Activated T-helper 1 cell treated with Interleukin-2 at 50 U/mL for 16 hours (primary cell): ENCODE data around the gene CAMK1G.

ENCODE experiments used
- DNase-seq: peaks from one replicate; pipeline ENCODE4 v3.0.0-alpha.2; 2020; ENCODE audit warnings: low read depth

Gene CAMK1G

DNA sequence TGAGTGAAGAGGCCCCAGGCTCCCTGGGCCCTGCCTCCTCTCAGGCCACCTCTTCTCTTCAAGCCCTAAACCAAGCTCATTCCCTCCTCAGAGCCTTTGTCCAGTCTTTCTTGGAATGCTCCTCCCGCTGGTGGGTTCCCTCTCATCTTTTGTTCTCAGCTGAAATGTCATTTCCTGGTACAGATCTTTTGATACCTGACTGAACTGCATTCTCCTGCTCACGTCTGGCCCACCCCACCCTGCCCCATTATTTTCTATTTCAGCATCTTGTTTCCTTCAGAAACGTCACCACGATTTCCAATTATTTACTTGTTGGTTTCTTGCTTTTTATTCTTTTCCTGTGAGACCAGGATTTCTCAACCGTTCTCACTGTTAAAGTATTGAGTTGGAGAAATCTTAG lies 52.3 kb downstream of the CAMK1G start:
- DNase-seq: no peak

DNA sequence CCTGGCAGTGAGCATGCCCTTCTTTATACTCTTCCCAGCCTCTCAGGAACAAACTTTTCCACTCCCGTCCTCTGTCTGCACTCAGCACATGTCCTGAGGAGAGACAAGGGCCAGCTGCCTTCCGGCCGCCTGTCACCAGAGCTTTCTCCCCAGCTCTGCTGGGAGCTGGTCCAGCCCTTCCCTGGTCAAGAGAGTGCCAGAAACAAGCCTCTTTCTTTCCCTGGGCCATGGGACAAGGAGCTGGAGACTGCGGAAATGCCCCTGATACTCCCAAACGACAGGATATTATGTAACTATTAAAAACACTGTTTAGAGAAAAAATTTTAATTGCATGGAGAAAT lies 58.3 kb downstream of the CAMK1G start:
- no peak for DNase-seq

DNA sequence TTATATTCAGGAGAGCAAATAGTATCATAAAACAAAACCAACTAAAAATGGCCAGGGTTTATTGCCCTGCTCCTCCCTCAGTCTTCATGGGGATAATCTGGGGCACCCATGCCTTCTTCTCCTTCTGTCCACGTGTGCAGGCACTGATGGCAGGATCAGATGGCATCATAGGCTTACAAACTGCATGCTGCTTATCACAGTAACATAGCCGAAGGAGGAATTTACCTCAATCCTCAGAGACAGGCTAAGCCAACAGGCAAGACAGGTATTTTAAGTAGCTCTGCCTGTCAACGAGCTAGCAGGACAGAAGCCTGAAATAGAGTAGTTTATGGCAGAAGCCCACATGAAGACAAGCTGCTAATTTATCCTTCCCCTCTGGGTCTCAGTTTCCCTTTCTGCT lies 59.3 kb downstream of the CAMK1G start:
- no peak for DNase-seq

DNA sequence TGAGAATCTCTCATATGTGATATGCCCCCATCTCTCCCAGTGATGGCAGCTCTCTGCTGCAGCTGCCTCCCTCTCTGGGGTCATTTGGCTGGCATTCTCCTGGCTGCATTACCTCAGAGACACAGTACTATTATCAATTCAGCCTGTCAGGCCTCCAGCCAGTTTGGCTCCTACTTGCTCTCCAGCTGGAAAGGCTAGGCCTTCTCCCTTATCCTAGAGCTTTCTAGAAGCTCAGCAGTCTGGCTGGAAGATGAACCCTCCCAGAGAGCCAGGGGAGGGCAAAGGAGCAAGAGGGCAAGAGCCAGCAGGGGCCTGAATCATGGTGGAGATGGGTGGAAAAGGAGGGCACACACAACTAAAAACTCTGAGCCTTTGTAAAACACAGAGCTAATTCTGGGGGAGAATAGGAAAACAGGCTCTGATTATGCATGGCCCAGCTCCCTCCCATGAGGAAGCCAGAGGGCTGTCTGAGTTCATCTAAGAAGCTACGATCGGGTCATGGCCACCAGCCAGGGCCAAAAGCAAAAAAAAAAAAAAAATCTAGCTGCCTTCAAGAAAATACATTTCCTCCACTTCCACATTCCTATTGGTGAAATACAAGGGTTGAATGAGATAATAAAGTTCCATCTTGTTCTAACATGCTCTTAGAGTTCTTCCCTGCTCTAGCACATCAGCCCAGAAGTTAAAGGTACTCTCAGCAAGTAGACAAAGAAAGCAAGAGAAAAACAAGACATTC lies 59.9 kb downstream of the CAMK1G start:
- DNase-seq: no peak

DNA sequence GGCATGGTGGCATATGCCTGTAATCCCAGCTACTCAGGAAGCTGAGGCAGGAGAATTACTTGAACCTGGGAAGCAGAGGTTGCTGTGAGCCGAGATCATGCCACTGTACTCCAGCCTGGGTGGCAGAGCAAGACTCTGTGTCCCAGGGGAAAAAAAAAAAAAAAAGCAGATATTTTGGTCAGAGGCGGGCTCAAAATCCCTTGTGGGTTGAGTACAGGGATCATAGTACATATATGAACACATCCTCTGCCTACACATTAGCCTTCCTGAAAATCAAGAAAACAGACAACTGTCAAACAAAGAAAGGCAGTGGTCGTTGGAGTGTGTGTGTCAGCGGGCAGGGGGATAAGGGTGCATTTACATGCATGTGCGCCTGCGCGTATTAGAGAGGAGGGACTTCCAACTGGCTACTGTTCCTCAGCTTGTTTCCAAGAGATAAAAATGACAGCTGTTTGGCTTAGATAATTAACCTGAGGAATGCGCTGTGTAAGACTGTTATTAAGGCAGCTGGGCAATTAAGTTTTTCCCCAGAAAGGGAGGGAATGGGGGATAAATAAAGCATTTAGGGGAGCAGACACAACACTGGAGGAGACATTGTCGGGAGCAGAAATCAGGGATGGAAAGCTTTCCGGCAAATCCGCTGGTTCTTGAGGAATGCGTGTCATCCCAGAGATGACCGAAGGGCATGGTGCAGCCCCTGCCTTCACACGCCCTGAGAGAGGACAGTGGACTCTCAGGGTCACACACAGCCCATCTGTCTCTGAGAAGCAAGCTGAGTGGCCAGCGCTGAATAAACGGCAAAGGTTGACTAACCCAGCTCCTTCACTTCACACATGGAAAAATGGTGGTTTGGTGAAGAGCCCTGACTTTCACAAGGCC lies 62.3 kb downstream of the CAMK1G start:
- DNase-seq: no peak

DNA sequence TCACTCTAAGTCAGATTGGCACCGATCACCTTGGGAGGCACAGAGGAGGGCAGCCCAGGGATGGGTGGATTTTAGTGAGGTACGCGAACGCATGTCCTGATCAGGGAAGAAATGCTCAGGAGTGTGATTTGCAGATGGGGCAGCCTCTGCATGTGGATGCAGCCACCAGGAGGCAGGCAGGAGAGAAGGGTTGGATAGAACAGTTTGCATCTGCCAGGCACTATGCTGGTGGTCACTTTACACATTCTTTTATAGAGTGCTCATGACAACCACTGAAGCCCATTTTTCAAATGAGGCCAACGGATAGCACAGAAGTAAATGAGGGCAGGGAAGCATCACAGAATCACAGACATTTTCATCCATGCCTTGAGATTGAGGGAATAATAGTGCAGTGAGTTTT lies 63.0 kb downstream of the CAMK1G start:
- no peak for DNase-seq

DNA sequence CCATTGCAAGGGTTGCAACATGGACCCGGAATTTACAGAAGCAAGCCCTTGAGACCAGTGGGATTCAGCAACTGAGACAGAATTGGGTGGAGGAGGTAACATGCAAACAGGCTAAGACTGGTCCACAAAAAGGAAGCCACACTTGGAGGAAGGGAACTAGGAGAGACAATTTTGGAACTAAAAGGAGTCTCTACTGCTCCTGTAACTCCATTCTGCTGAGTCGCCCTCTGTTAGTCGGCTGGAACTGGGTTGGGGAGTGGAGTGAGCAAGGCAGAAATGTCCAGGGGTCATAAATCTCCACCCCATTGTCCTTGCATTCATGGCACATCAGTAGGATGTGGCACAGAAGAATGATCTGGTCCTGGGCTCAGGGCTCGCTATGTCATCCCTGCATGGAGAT lies 63.6 kb downstream of the CAMK1G start:
- no peak for DNase-seq

DNA sequence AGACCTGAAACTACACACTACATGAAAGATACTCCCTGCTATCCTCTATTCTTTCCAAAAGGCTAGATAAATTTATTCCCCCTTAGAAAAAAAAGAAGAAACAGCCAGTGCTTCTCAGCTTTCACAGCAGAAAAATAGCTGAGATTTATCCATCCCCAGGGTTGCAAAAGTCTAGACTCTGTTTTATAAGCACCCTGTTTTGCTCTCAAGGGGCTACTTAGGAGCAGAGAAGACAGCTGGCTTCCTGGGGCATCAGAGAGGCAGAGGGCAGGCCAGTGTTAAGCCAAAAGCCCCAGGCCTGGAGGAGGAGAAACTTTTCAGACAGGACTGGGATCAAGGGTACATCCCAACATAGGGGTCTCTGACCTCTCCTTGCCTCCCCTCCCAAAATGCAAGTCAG lies 64.8 kb downstream of the CAMK1G start:
- no peak for DNase-seq

DNA sequence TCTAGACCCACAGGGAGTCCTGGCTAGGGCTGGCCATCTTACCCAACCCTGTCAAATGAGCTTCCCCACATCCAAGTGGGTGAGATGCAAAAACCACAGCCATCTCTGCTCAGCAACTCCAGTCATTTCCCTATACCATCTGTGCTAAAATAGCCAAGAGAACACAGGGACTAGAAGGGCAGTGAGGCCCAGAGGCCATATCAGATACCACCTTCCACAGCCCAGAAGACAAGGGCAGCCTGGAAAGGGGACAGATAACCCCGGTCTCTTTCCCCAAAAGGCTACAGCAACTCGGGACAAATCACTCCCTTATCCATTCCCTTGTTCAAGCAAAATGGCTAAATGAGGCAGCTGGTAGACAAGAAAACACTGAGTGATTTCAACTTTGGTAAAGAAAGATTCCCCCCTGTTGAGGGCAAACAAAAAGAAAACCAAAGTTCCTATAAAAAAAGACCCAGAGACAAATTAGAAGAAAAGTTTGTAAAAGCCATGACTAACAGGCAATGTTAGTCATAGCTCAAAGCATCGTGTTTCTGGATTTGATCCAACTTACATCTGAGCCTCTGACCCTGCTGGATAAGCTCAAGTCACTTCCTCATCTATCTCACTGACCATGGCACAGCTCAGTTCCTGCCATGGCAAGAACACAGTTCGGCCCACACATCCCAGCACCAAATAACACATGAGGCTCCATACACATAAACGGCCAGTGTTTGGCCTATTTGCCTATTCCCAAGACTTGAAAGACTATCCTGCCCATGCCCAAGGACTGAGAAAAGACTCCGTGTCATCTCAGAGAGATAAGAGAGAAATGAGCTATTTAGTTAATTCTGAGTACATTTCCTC lies 65.6 kb downstream of the CAMK1G start:
- DNase-seq: no peak

DNA sequence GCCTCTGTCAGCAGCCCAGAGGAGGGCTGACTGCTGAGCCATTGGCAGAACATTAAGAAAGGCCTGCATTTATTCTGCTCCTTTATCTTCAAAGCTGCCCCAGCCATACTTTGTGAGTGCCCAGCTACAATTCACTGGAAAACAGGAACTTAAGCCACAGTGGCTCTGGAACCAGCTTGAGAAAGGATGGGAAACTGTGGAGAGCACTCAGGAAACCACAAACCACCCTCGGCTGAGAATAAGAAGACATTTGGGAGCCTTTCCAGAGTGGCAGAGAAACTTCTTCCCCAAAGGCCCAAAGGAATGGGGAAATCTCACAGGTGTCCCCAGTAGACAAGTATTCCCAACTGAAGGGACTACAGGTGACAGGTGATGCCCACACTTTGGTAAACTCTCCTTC lies 66.9 kb downstream of the CAMK1G start:
- DNase-seq: no peak

DNA sequence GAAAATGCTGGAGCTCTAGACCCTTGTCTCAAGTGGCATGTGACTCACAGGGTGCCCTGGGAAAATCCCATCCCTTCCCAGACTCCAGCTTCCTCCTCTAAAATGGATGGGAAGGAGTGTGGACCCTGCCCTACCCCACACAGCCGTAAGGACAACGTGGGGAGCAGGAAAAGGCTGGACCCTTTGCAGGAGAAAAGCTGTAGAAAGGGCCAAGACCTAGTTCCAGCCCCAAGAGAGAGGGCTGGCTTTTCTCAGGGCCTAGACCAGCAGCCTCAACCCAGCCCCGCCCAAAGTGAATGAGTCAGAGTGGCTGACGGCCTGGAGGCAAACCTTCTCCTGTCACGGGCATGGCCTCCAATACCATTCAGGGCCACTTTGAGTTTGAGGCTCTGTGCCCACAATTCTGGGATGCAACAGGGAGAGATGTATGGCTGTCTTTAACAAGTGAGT lies 67.6 kb downstream of the CAMK1G start:
- DNase-seq: peak; percentile 23

DNA sequence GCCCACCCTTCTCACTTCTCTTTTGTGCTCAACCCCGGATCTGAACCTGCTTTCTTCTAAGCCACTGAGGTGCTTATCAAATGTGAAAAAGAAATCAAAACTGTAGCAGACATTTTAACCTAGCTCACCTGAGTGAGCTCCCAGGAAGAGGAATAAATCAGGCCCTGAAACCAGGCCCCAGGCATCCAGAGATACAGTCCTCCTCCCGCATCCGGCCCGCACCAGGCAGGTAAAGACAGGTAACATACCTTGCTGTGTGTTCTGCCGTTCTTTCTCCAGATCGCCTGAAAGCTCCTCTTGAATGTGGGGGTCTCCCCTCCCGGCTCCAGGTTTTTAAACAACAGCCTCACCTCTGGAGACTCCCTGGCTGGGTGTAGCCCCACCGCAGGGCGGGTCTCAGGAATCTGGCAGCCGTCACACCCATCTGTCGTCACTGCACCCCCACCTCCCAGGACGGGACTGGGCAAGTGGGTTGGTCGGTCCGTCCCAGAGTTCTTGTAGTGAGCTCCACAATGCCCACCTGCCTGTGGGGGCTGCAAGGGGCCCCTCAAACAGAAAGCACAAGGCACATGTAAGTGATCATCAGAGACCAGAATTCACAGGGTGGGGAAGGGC lies 68.7 kb downstream of the CAMK1G start, which contains the start of gene LAMB3:
LAMB3 (minus strand) TSS at position 305 of the 615 bp plus-strand sequence. CDS start 1,481 bp downstream, outside the sequence.
- no peak for DNase-seq

DNA sequence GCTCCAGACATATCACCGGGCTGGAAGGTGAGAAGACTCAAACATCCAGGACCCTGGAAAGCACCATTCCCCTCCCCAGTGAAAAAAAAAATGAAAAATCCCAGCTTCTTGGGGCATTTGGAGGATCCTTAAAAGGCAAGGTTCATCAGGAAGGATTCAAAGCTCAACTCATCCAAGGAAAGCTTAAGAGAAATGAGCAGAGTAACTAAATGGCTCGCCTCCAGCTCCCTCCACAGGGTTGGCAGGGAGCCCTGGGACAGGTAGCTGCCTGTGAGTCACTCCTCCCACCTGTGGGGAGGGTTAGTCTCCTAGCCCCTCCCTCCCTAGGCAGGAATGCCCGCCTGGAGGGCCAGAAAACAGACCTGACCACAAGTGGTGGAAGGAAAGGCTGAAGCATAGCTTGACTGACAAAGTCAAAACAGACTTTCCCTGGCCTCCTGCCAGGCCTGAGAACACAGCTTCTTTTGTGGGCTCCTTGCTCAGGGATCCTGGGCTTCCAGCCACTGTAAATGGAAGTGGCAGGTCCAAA lies 69.4 kb downstream of the CAMK1G start:
- DNase-seq: no peak

DNA sequence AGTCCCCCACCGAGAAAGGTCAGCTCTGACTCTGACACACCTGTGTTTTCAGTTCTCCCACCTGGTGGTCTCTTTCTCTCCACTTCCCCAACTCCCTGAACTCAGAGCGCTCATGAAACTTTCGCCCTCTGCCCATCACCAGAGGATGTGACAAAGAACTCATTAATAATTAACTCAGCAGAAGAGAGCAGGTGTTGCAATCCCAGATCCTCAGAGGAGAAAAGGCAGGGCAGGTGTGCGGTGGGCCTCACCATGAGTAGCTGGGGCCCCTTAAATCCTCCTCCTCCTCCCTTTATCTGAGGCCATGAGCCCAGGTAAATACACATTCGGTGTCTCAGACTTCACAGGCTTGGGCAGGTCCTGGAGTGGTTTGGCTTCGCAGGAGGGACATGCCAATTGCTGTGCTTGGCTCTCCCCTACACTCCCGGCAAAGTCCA lies 70.4 kb downstream of the CAMK1G start:
- DNase-seq: no peak

DNA sequence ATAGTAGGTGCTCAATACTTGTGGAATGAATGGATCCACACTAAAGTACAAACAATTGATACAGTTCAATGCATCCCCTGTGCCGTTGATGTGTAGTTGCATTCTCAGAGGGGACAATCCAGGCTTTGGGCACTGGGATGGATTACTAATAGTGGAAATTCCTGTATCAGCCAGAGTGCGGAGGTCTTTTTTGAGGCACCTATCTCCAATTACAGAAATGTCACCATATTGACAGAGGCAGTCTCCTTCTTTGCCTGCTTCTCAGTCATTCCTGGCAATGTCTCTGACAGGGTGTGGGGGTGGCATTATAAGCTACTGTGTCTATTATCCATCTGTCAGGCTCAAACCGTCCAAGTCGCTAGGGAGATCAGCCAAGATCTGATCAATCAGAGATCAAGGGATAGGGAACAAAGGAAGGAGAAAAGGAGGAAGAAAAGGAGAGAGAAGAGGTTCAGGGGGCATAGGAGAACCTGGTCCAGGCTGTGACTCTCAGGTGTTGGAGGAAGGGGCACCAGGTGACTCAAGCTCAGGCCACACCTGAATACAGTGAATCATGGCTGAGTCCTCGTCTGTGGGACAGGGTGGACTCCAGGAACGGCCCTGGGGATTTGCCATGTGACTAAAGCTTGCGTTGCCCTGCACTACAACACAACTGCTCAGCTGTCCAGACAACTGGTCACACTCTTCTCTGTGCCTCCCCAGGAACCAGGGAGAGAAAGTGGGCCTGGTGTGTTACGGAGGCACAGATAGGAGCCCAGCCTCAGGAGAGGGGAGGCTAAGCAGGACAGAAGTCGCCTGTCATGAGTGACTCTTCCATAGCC lies 72.1 kb downstream of the CAMK1G start:
- DNase-seq: no peak

DNA sequence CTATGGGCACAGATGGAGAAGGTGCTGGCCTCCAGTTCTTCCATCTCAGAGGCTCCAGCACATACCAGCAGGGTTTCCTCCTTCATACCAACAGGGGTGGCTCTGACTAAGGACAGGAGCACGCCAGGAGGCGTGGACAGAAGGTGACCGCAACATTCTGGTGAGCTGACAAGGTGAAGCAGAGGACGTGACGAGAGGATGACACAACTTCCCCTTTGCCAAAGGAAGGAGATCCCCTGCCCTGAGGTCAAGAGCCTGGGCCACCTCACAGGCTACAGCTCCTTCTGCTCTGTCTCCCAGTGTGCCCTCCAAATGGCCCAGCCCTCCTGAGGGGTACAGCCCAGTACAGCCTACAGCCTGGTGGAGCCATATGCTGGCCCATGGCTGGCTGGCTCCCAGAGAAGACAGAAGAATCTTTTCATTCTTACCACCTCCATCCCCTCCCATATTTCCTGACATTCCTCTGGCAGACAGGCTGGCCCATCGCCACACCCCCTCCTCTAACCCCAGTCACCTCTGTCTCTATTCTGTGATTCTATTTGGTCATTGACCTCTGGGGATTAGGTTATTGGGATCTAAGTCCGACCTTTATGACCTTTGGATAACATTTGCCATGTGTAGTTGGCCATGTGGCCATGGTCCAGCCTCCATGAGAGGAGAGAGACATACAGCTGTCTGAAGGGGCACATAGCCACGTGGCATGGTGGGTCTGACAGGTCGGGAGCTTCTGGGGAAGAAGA lies 73.8 kb downstream of the CAMK1G start:
- DNase-seq: no peak

DNA sequence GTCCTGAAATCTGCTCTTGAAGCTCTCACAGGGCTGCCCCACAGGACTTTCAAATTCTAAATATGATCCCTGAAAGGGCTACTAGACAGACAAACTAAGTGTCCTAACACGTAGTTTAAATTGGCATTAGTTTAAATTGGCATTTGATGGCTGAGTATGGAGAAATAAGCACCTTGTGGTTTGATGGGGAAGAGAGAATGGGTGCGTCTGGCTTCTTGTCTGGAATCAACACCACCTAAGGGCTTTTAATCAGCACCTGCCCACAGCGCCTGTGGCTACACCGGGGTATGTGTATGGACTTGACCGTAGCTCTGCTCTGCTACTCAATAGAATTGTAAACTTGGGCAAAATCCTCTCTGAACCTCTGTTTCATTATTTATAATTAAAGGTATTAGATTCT lies 74.4 kb downstream of the CAMK1G start:
- DNase-seq: no peak

DNA sequence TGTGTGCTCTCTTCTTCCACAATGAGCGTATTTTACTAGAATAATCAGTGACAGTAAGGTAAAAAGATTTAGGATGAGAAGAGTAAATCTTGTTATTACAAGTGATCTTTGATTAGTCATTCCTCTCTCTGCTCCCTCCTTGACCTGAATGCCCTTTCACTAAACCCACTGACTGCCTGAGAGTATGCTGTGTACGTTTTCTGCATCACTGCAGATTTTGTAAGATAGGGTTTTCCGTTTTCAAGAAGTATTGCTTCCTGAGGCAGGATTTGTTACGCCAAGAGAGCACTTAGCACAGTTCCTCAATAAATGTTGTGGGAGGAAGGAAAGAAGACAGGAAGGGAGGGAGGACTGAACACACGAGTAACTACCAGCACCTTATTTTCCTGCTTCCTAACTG lies 76.4 kb downstream of the CAMK1G start:
- no peak for DNase-seq

DNA sequence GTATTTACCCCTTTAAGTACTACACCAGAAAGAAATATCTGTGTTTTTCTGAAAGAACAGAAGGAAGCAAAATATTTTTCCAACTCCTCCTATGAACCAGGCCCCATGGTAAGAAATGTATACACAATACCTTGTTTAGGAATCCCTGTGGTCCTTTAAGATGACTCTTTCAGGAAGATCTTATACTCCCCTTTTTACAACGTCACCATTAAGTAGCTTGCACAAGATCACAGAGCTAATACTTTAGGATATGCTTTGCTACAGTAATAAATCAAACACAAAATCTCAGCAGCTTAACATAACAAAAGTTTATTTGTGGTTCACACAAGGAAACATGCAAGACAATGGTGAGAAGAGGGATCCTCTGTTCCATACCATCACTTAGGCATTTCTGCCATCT lies 77.6 kb downstream of the CAMK1G start:
- DNase-seq: no peak

DNA sequence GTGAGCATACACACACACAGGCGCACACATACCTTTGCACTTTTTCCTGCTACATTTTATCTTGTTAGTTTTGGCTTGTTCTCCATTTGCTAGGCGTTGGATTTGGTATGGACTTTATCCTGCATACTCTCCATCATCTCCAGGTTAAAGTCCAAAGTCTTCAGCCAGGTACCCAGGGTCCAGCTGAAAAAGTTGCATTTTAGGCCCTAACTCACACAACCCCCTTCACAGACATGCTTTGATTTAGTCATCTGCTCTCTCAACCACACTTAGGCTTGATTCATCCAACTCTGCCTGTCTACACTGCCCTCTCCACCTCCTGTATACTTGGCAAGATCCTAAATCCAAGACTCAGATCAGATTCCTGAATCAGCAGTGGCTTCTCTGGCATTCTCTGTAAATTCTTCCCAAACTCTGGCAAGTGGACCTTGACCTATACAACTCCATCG lies 79.4 kb downstream of the CAMK1G start:
- no peak for DNase-seq
